Activated T-cell treated with anti-CD3 and anti-CD28 coated beads, Interleukin-2, amount 50 U/mL, for 72 hours (primary cell): ENCODE measurements around the gene LRRC36. TPM values are rescaled to one million over a fixed set of nuclear protein-coding genes. Genes with fewer than 3 reads are reported as not detected.
"Not testable (repeated sequence)": the region's sequence is repeated elsewhere in the genome, so short reads cannot be mapped to it uniquely, and the experiment has no call there.

Experiments used
- ATAC-seq, 2 donors: fragments of 150-1000 bp; cut with Tn5 transposase; replicated peaks in 1 of 2; 2 replicates each; pipeline ENCODE4 v1.10.0; 2021; ENCODE audit warnings: moderate library complexity in 2 of 2, mild to moderate bottlenecking in 1 of 2
- DNase-seq, 2 donors: peaks; one replicate each; pipeline ENCODE4 v3.0.0; 2021 to 2022; ENCODE audit warnings: mixed read lengths in 1 of 2
- H3K27ac Mint-ChIP-seq: one replicate; pipeline ENCODE4 v1.8.0; 2022; ENCODE audit warnings: mild to moderate bottlenecking, moderate library complexity, mixed read lengths
- H3K27me3 Mint-ChIP-seq: one replicate; pipeline ENCODE4 v1.8.0; 2022; ENCODE audit warnings: low read depth, mixed read lengths
- H3K36me3 Mint-ChIP-seq, 2 donors: one replicate each; pipeline ENCODE4 v1.8.0; 2022; ENCODE audit warnings: mixed read lengths in 2 of 2, mild to moderate bottlenecking in 1 of 2; ENCODE audit not compliant: insufficient read depth in 2 of 2
- H3K4me1 Mint-ChIP-seq: one replicate; pipeline ENCODE4 v1.8.0; 2022; ENCODE audit warnings: low read depth, mixed read lengths
- H3K4me3 Mint-ChIP-seq, 2 donors: one replicate each; pipeline ENCODE4 v1.8.0; 2022; ENCODE audit warnings: mild to moderate bottlenecking in 2 of 2, mixed read lengths in 2 of 2, moderate library complexity in 2 of 2
- H3K9me3 Mint-ChIP-seq, 2 donors: one replicate each; pipeline ENCODE4 v1.8.0; 2022; ENCODE audit warnings: mixed read lengths in 2 of 2
- total RNA-seq, 2 donors: library from RNA; stranded (reverse); gene quantifications; one replicate each; pipeline ENCODE4 v1.2.3, GENCODE V29; 2022

The LRRC36 gene
- total RNA-seq, 2 donors from 2014 or later: 3.1 to 4.4 TPM

GRCh38 chr16:67372664-67373063 lies 46.0 kb downstream of the LRRC36 start:
- Mint-ChIP-seq H3K36me3 (no peaks in the 10 kb centered on the region), H3K4me3 (no peak overlapping the region), H3K9me3 (no peaks in the 10 kb centered on the region), H3K27me3 (peaks cover 8% of the 10 kb centered on the region), H3K4me1 (no peaks in the 10 kb centered on the region), H3K27ac (no peak overlapping the region)
- no peak for ATAC-seq
- DNase-seq: no peak

GRCh38 chr16:67376012-67376411 lies 49.4 kb downstream of the LRRC36 start:
- not testable (repeated sequence) for H3K27ac Mint-ChIP-seq, DNase-seq, H3K4me3 Mint-ChIP-seq, H3K27me3 Mint-ChIP-seq, ATAC-seq, H3K36me3 Mint-ChIP-seq, H3K9me3 Mint-ChIP-seq, H3K4me1 Mint-ChIP-seq

GRCh38 chr16:67378642-67379041 lies 52.0 kb downstream of the LRRC36 start:
- no peaks in the 10 kb centered on the region for H3K36me3 Mint-ChIP-seq
- no peaks in the 10 kb centered on the region for H3K4me1 Mint-ChIP-seq
- no peaks in the 10 kb centered on the region for H3K9me3 Mint-ChIP-seq
- no peak overlapping the region for H3K27ac Mint-ChIP-seq
- DNase-seq (no peak), ATAC-seq (no peak)
- H3K27me3 Mint-ChIP-seq: peaks cover 8% of the 10 kb centered on the region
- no peak overlapping the region for H3K4me3 Mint-ChIP-seq

DNA sequence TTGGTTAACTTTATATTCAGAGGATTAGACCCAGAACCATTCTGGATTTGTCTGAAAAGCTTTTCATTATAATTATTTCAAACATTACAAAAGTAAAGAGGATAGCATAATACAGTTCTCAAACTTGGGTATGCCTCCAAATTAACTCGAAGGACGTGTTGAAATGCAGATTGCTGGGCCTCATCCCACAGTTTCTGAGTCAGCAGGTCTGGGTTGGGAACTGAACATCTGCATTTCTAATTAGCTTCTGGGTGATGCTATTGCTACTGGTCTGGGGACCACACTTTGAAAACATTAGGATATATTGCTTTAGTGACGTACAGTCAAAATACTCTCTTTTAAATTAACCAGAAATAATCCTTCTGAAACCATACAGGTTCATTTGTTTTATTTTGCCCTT lies 56.7 kb downstream of the LRRC36 start:
- H3K9me3 Mint-ChIP-seq: no peaks in the 10 kb centered on the region
- DNase-seq: no peak
- no peak for ATAC-seq
- H3K4me1 Mint-ChIP-seq: peaks cover 5% of the 10 kb centered on the region
- H3K27me3 Mint-ChIP-seq: no peaks in the 10 kb centered on the region
- no peak overlapping the region for H3K27ac Mint-ChIP-seq
- H3K4me3 Mint-ChIP-seq: no peak overlapping the region
- no peaks in the 10 kb centered on the region for H3K36me3 Mint-ChIP-seq

DNA sequence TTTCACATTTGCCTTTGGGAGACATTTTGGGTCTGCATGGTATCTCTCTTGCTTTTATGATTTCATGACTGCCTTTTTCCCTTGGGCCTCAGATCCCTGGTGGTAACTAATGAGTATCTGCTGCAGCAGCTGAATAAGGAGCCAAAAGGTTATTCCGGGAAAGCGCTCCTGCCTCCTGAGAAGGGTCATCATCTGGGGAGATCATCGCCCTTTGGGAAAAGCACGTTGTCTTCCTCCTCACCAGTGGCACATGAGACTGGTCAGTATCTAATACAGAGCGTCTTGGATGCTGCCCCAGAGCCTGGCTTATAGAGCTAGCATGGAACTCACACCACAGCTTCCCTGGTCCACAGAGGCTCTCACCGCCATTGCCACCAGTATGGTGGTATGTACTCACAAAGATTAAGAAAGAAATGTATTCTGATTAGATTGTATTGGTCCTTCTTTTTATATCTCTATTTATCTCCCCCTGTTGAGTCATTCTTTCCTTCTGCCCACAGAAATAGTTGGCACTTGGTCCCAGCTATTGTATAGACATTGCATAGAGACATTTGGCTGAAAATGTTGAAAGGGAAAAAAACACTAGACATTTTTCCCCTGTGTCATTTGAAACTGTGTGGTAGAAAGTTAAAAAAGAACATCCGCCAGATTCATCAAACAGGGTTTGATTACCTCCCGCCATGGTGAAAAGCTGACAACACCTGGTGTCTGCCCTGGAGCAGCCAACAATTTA lies 58.3 kb downstream of the LRRC36 start:
- H3K9me3 Mint-ChIP-seq: no peaks in the 10 kb centered on the region
- H3K27ac Mint-ChIP-seq: no peak overlapping the region
- H3K4me1 Mint-ChIP-seq: peaks cover 5% of the 10 kb centered on the region
- H3K36me3 Mint-ChIP-seq: no peaks in the 10 kb centered on the region
- no peak for DNase-seq
- no peak for ATAC-seq
- H3K27me3 Mint-ChIP-seq: no peaks in the 10 kb centered on the region
- no peak overlapping the region for H3K4me3 Mint-ChIP-seq

DNA sequence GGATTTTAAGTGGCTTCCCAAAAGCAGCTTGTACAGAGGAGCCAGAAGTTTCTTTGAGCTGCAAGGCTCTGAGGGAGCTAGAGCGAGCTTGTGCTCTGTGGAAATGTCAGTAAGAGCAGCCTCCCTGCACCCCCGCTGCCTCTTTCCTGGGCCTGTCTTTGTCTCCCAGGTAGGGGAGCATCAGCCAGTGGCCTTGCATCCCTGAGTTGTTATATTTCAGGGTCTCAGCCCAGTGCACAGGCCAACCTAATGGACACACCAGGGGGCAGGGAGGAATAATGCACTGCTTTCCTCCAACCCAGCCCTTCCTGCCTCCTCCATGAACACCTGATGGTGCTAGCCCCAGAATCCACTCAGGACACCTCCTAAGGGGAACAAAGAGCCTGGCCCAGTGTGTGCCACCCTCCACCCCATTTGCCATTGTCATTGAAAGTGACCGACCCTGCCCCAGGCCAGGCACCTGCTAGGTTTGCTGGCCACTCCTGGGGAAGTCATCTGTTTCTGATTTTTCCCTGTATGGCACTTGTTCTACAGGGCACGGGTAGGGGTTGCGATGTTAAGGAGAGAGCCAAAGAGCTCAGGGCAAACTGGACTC lies 60.3 kb downstream of the LRRC36 start:
- H3K9me3 Mint-ChIP-seq: no peaks in the 10 kb centered on the region
- ATAC-seq: no peak
- H3K4me1 Mint-ChIP-seq: peaks cover 5% of the 10 kb centered on the region
- H3K27me3 Mint-ChIP-seq: peaks cover 1% of the 10 kb centered on the region
- no peaks in the 10 kb centered on the region for H3K36me3 Mint-ChIP-seq
- DNase-seq: no peak
- no peak overlapping the region for H3K4me3 Mint-ChIP-seq
- H3K27ac Mint-ChIP-seq: no peak overlapping the region

DNA sequence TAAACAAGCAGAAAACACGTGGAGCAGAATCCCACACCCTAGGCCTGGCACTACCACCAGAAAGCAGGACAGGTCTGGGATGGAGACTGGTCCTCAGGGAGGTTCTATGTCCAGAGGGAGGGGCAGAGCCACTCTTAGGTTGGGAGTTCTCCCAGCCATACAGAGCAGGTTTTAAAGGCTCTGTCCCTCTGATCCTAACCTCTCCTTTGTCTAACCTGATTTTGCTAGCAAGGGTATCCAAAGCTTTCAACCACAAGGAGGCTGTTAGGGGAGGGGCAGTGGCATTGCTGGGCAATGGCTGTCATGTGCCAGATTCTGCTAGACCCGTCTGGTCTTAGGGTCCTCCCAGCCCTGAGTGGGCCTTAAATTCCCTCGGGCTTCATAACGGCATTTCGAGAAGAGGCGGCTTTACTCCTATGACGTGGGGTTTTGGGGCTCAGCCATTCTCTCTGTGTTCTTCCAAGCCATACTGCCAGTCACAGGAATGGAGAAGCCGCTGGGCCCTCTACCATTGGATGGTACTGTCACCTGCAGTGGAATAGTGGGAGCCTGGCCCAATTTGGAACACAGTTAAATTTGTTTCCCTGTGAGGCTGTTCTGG lies 61.0 kb downstream of the LRRC36 start:
- Mint-ChIP-seq H3K27ac (no peak overlapping the region), H3K9me3 (no peaks in the 10 kb centered on the region), H3K4me3 (no peak overlapping the region), H3K27me3 (peaks cover 7% of the 10 kb centered on the region), H3K4me1 (peaks cover 5% of the 10 kb centered on the region), H3K36me3 (no peaks in the 10 kb centered on the region)
- no peak for ATAC-seq
- no peak for DNase-seq

- Mint-ChIP-seq H3K9me3 (no peaks in the 10 kb centered on the region), H3K4me1 (peaks cover 5% of the 10 kb centered on the region), H3K27me3 (peaks cover 11% of the 10 kb centered on the region), H3K27ac (no peak overlapping the region), H3K4me3 (no peak overlapping the region), H3K36me3 (no peaks in the 10 kb centered on the region)
- no peak for DNase-seq
- ATAC-seq: no peak
These were observed 61.6 kb downstream of the LRRC36 start for GRCh38 chr16:67388191-67388590.

- H3K36me3 Mint-ChIP-seq: no peaks in the 10 kb centered on the region
- peaks cover 11% of the 10 kb centered on the region for H3K27me3 Mint-ChIP-seq
- H3K4me1 Mint-ChIP-seq: peaks cover 5% of the 10 kb centered on the region
- no peak overlapping the region for H3K27ac Mint-ChIP-seq
- ATAC-seq (no peak), DNase-seq (no peak)
- H3K4me3 Mint-ChIP-seq: no peak overlapping the region
- H3K9me3 Mint-ChIP-seq: no peaks in the 10 kb centered on the region
These were observed 62.0 kb downstream of the LRRC36 start for GRCh38 chr16:67388591-67388990.

- ATAC-seq (no peak), DNase-seq (no peak)
- peaks cover 21% of the 10 kb centered on the region for H3K27me3 Mint-ChIP-seq
- no peaks in the 10 kb centered on the region for H3K36me3 Mint-ChIP-seq
- peaks cover 5% of the 10 kb centered on the region for H3K4me1 Mint-ChIP-seq
- no peaks in the 10 kb centered on the region for H3K9me3 Mint-ChIP-seq
- H3K4me3 Mint-ChIP-seq: no peak overlapping the region
- H3K27ac Mint-ChIP-seq: no peak overlapping the region
These were observed 63.5 kb downstream of the LRRC36 start for GRCh38 chr16:67389911-67390815.

DNA sequence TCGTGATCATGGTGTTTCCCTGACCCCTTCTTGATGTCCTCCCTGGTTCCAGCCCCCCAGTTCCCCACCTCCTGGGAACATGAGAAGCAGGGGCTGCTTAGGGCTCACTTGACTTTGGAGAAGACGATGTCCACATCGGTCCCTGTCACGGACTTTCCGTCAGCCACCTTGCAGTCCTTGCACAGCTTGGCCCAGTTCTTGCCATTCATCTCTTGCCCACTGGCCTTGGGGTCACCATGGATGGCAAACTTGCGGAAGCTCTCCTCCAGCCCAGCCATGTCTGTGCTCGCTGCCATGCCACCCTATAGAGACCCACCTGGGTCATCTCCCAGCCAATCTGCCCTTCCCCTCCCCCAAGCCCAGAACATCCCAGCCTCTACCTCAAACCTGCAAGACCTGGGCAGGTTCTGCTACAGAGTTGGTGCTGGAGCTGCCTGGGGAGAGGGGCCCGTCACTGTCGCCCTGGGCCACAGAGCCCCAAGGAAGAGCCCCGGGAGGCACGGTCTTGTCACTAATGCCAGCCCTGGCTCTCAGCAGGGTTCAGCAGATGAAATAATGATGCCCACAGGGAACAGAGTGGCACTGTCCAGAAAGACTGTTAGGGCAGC lies 64.3 kb downstream of the LRRC36 start:
- Mint-ChIP-seq H3K36me3 (no peaks in the 10 kb centered on the region), H3K4me1 (peaks cover 5% of the 10 kb centered on the region), H3K4me3 (no peak overlapping the region), H3K27me3 (peaks cover 28% of the 10 kb centered on the region), H3K9me3 (no peaks in the 10 kb centered on the region), H3K27ac (no peak overlapping the region)
- ATAC-seq (no peak), DNase-seq (no peak)

- DNase-seq (no peak), ATAC-seq (no peak)
- Mint-ChIP-seq H3K27me3 (peaks cover 28% of the 10 kb centered on the region), H3K27ac (no peak overlapping the region), H3K36me3 (no peaks in the 10 kb centered on the region), H3K4me1 (peaks cover 5% of the 10 kb centered on the region), H3K9me3 (no peaks in the 10 kb centered on the region), H3K4me3 (no peak overlapping the region)
These were observed 65.0 kb downstream of the LRRC36 start for GRCh38 chr16:67391424-67392300.
